Ascending aorta (tissue), 2 donors: Measurements from ENCODE around the gene AUTS2. TPM values are rescaled to one million over a fixed set of nuclear protein-coding genes. Genes with fewer than 3 reads are reported as not detected.

Experiments
- DNase-seq, 2 donors: peaks; one replicate each; pipeline ENCODE4 v3.0.0-alpha.2; 2019; ENCODE audit warnings: low spot score in 2 of 2
- H3K27ac ChIP-seq, 2 donors: fragments of 200-600 bp; sonication (generic); one replicate each; pipeline ENCODE4 v1.5.1; 2016 to 2017; ENCODE audit warnings: mild to moderate bottlenecking in 1 of 2
- H3K27me3 ChIP-seq: fragments of 200-600 bp; sonication (generic); one replicate; pipeline ENCODE4 v1.5.1; 2017
- H3K36me3 ChIP-seq, 2 donors: fragments of 200-600 bp; sonication (generic); one replicate each; pipeline ENCODE4 v1.5.1; 2016
- H3K4me1 ChIP-seq, 2 donors: fragments of 200-600 bp; sonication (generic); one replicate each; pipeline ENCODE4 v1.5.1; 2016 to 2017; ENCODE audit warnings: mild to moderate bottlenecking in 1 of 2
- H3K4me3 ChIP-seq, 2 donors: fragments of 200-600 bp; sonication (generic); one replicate each; pipeline ENCODE4 v1.5.1; 2016 to 2017; ENCODE audit warnings: mild to moderate bottlenecking in 1 of 2
- H3K9me3 ChIP-seq, 2 donors: fragments of 200-600 bp; sonication (generic); one replicate each; pipeline ENCODE4 v1.5.1; 2016
- intact Hi-C: fragments of 100-400 bp; cut with DNase I; formaldehyde crosslinking; loops from one replicate; pipeline ENCODE4 v1.15.1; 2023
- total RNA-seq: library from RNA; depleted of rRNA; stranded (reverse); fragments of >200 nt; gene quantifications from one replicate; pipeline ENCODE4 v1.1.0, GENCODE V29; 2016
- TF ChIP-seq, protein P1 (sequence below), 3 experiments: fragments of 200-600 bp in 2 of 3; fragments of 450-650 bp in 1 of 3; sonication (generic) in 2 of 3; IDR thresholded peaks; one replicate each; pipeline ENCODE4 v1.5.1; 2016 to 2019; ENCODE audit warnings: antibody characterized with exemption in 3 of 3, mild to moderate bottlenecking in 1 of 3, moderate library complexity in 1 of 3

Gene AUTS2
- total RNA-seq, 1 donor from 2014 or later = 90.4 TPM

GRCh38 chr7:69625238-69625637 is 27.0 kb downstream of the AUTS2 start:
- Histone ChIP-seq H3K4me1 (no peaks in the 10 kb centered on the region), H3K9me3 (no peaks in the 10 kb centered on the region), H3K27ac (no peak overlapping the region), H3K36me3 (no peaks in the 10 kb centered on the region), H3K4me3 (no peak overlapping the region), H3K27me3 (no peaks in the 10 kb centered on the region)
- TF ChIP-seq, protein P1, sequence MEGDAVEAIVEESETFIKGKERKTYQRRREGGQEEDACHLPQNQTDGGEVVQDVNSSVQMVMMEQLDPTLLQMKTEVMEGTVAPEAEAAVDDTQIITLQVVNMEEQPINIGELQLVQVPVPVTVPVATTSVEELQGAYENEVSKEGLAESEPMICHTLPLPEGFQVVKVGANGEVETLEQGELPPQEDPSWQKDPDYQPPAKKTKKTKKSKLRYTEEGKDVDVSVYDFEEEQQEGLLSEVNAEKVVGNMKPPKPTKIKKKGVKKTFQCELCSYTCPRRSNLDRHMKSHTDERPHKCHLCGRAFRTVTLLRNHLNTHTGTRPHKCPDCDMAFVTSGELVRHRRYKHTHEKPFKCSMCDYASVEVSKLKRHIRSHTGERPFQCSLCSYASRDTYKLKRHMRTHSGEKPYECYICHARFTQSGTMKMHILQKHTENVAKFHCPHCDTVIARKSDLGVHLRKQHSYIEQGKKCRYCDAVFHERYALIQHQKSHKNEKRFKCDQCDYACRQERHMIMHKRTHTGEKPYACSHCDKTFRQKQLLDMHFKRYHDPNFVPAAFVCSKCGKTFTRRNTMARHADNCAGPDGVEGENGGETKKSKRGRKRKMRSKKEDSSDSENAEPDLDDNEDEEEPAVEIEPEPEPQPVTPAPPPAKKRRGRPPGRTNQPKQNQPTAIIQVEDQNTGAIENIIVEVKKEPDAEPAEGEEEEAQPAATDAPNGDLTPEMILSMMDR (IDR thresholded peaks at IDR 0.05) = no peak
- intact Hi-C loops = no loop called here
- no peak for DNase-seq

GRCh38 chr7:69625798-69626197 is 27.5 kb downstream of the AUTS2 start:
- no peak overlapping the region for H3K4me3 ChIP-seq
- DNase-seq = no peak
- H3K4me1 ChIP-seq = no peaks in the 10 kb centered on the region
- intact Hi-C loops = no loop called here
- no peaks in the 10 kb centered on the region for H3K36me3 ChIP-seq
- no peak overlapping the region for H3K27ac ChIP-seq
- no peaks in the 10 kb centered on the region for H3K9me3 ChIP-seq
- no peaks in the 10 kb centered on the region for H3K27me3 ChIP-seq
- TF ChIP-seq, protein P1 (IDR thresholded peaks at IDR 0.05) = no peak

DNA sequence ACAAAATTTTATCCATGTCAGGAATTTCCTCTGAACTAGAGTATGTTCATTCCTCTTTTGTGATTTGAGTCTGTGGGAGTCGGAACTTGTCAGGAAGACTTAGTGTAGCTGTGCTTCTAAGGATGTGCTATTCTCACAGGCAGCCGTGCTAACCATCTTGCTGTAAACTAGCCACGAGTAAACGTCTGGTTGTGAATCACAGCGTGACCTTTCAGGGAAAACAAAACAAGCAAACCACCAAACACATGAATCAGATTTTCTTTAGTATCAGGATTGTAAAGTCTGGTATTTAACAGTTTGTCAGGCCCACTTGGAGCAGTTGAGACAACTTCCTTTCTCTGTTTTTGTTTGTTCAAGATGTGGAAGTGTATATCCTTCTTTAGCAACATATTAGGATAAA is 32.0 kb downstream of the AUTS2 start:
- Histone ChIP-seq H3K9me3 (no peaks in the 10 kb centered on the region), H3K4me1 (no peaks in the 10 kb centered on the region), H3K27me3 (no peaks in the 10 kb centered on the region), H3K4me3 (no peak overlapping the region), H3K27ac (no peak overlapping the region), H3K36me3 (no peaks in the 10 kb centered on the region)
- TF ChIP-seq, protein P1 (IDR thresholded peaks at IDR 0.05) = no peak
- no peak for DNase-seq
- intact Hi-C loops = no loop called here

GRCh38 chr7:69631131-69631530 is 32.9 kb downstream of the AUTS2 start:
- no peaks in the 10 kb centered on the region for H3K36me3 ChIP-seq
- TF ChIP-seq, protein P1 (IDR thresholded peaks at IDR 0.05) = no peak
- no peaks in the 10 kb centered on the region for H3K4me1 ChIP-seq
- no peaks in the 10 kb centered on the region for H3K9me3 ChIP-seq
- H3K27ac ChIP-seq = no peak overlapping the region
- intact Hi-C loops = no loop called here
- no peak overlapping the region for H3K4me3 ChIP-seq
- DNase-seq = no peak
- H3K27me3 ChIP-seq = no peaks in the 10 kb centered on the region

GRCh38 chr7:69632280-69632679 is 34.0 kb downstream of the AUTS2 start:
- intact Hi-C loops = no loop called here
- Histone ChIP-seq H3K36me3 (no peaks in the 10 kb centered on the region), H3K4me1 (no peaks in the 10 kb centered on the region), H3K4me3 (no peak overlapping the region), H3K9me3 (no peaks in the 10 kb centered on the region), H3K27ac (no peak overlapping the region), H3K27me3 (no peaks in the 10 kb centered on the region)
- TF ChIP-seq, protein P1 (IDR thresholded peaks at IDR 0.05) = no peak
- DNase-seq = no peak
